HG03378 (cell line): ENCODE data around the gene UBL3.

Experiments used
- ATAC-seq: cut with Tn5 transposase; IDR thresholded peaks from one replicate; pipeline ENCODE4 v1.9.1; 2021; ENCODE audit warnings: mild to moderate bottlenecking, moderate library complexity; ENCODE audit not compliant: unreplicated experiment

UBL3 gene

GRCh38 chr13:29858231-29858630, 7.8 kb upstream of the UBL3 start:
- no peak for ATAC-seq

GRCh38 chr13:29857085-29857484, 6.7 kb upstream of the UBL3 start:
- ATAC-seq, result no peak

GRCh38 chr13:29856426-29856825, 6.0 kb upstream of the UBL3 start:
- no peak for ATAC-seq

- ATAC-seq, result no peak
Measured at GRCh38 chr13:29855784-29856183, 5.4 kb upstream of the UBL3 start.

- no peak for ATAC-seq
Measured at GRCh38 chr13:29855009-29855408, 4.6 kb upstream of the UBL3 start.

GRCh38 chr13:29853131-29853530, 2.7 kb upstream of the UBL3 start:
- ATAC-seq, result no peak

GRCh38 chr13:29852472-29853054, 2.1 kb upstream of the UBL3 start:
- no peak for ATAC-seq

- ATAC-seq, result peak; percentile 29
Measured at GRCh38 chr13:29849731-29850212, 645 bp downstream of the UBL3 start.

- ATAC-seq, result no peak
Measured at GRCh38 chr13:29849071-29849631, 1.3 kb downstream of the UBL3 start.

GRCh38 chr13:29847501-29847983, 2.9 kb downstream of the UBL3 start:
- ATAC-seq, result no peak

- no peak for ATAC-seq
Measured at GRCh38 chr13:29846475-29847256, 3.8 kb downstream of the UBL3 start.

GRCh38 chr13:29845440-29846056, 4.9 kb downstream of the UBL3 start:
- no peak for ATAC-seq

- ATAC-seq, result no peak
Measured at GRCh38 chr13:29844441-29844840, 6.0 kb downstream of the UBL3 start.

GRCh38 chr13:29840585-29840984, 9.8 kb downstream of the UBL3 start:
- ATAC-seq, result no peak

GRCh38 chr13:29835280-29836061, 14.9 kb downstream of the UBL3 start:
- no peak for ATAC-seq

GRCh38 chr13:29832761-29833298, 17.6 kb downstream of the UBL3 start:
- ATAC-seq, result no peak

- ATAC-seq, result no peak
Measured at GRCh38 chr13:29830000-29830399, 20.4 kb downstream of the UBL3 start.

- no peak for ATAC-seq
Measured at GRCh38 chr13:29819143-29819542, 31.3 kb downstream of the UBL3 start.

GRCh38 chr13:29817604-29818378, 32.6 kb downstream of the UBL3 start:
- ATAC-seq, result peak; percentile 96

GRCh38 chr13:29816715-29817114, 33.7 kb downstream of the UBL3 start:
- no peak for ATAC-seq
